Caco-2 (cell line): ENCODE data around the gene SGSM1. TPM values are rescaled to one million over a fixed set of nuclear protein-coding genes. Genes with fewer than 3 reads are reported as not detected.

Experiments
- BruUV-seq: library from RNA; stranded (reverse); fragments of 400-500 nt; replicated peaks from 2 replicates; lab custom pipeline; 2021; lab: Mats Ljungman, UMichigan
- CTCF ChIA-PET: fragments of 300-600 bp; sonication (Branson Sonifier 250); formaldehyde crosslinking; loops from one replicate; lab custom pipeline; 2022; ENCODE audit warnings: antibody characterized with exemption; lab: Charles Lee
- POLR2A ChIA-PET: fragments of 300-600 bp; sonication (Branson Sonifier 250); formaldehyde crosslinking; loops from one replicate; lab custom pipeline; 2022; ENCODE audit warnings: antibody characterized with exemption; lab: Charles Lee
- DNase-seq, 2 experiments: peaks; one replicate each; pipeline versions ENCODE4 v3.0.0 to v3.0.0-alpha.2; 2020 to 2022
- H3K27me3 ChIP-seq: replicated peaks from 2 replicates; pipeline ENCODE4 v1.6.0; 2011; ENCODE audit warnings: low read length; ENCODE audit not compliant: control insufficient read depth, insufficient read depth
- H3K36me3 ChIP-seq: 2 replicates; pipeline ENCODE4 v1.5.1; 2011; ENCODE audit warnings: low read length; ENCODE audit not compliant: control insufficient read depth, insufficient read depth
- H3K4me1 ChIP-seq: fragments of 250-450 bp; sonication (Bioruptor Pico); 2 replicates; pipeline ENCODE4 v1.5.1; 2020; ENCODE audit warnings: mild to moderate bottlenecking
- H3K4me3 ChIP-seq: 2 replicates; pipeline ENCODE4 v1.5.1; 2011; ENCODE audit warnings: low read depth, mild to moderate bottlenecking, control low read depth, low read length
- H3K9me3 ChIP-seq: fragments of 250-450 bp; sonication (Bioruptor Pico); 2 replicates; pipeline ENCODE4 v1.5.1; 2020; ENCODE audit warnings: mild to moderate bottlenecking, moderate library complexity
- H3K27ac Mint-ChIP-seq: one replicate; pipeline ENCODE4 v1.8.0; 2022; ENCODE audit warnings: mixed read lengths; ENCODE audit not compliant: unreplicated experiment
- H3K27me3 Mint-ChIP-seq: one replicate; pipeline ENCODE4 v1.8.0; 2022; ENCODE audit warnings: mixed read lengths; ENCODE audit not compliant: insufficient read depth, unreplicated experiment
- H3K36me3 Mint-ChIP-seq: one replicate; pipeline ENCODE4 v1.8.0; 2022; ENCODE audit warnings: mild to moderate bottlenecking, mixed read lengths; ENCODE audit not compliant: insufficient read depth, unreplicated experiment
- H3K4me1 Mint-ChIP-seq: one replicate; pipeline ENCODE4 v1.8.0; 2022; ENCODE audit warnings: low read depth, mixed read lengths; ENCODE audit not compliant: unreplicated experiment
- H3K4me3 Mint-ChIP-seq: one replicate; pipeline ENCODE4 v1.8.0; 2022; ENCODE audit warnings: mild to moderate bottlenecking, moderate library complexity, mixed read lengths; ENCODE audit not compliant: unreplicated experiment
- H3K9me3 Mint-ChIP-seq: one replicate; pipeline ENCODE4 v1.8.0; 2022; ENCODE audit warnings: mixed read lengths; ENCODE audit not compliant: unreplicated experiment
- intact Hi-C: fragments of 100-400 bp; cut with micrococcal nuclease; formaldehyde crosslinking; loops from one replicate; pipeline ENCODE4 v1.10.0; 2022; ENCODE audit not compliant: unreplicated experiment
- total RNA-seq: library from RNA; stranded (reverse); gene quantifications from 2 replicates; pipeline ENCODE4 v1.2.3, GENCODE V29; 2022
- TF ChIP-seq, protein P1 (sequence below), 2 experiments: fragments of 200-600 bp in 1 of 2; IDR thresholded peaks; 1 replicate in 1 of 2; 2 replicates in 1 of 2; pipeline versions ENCODE4 v1.5.1 to v1.8.0; 2011 to 2022; ENCODE audit warnings: antibody characterized with exemption in 1 of 2, control low read depth in 1 of 2, inconsistent platforms in 1 of 2, low read depth in 1 of 2, low read length in 1 of 2, mild to moderate bottlenecking in 1 of 2, moderate library complexity in 1 of 2; ENCODE audit not compliant: insufficient read depth in 1 of 2, severe bottlenecking in 1 of 2, unreplicated experiment in 1 of 2

Gene SGSM1
- total RNA-seq, 1 experiment from 2014 or later: 6.1 TPM

GRCh38 chr22:24942301-24942700, 136.3 kb downstream of the SGSM1 start:
- CTCF ChIA-PET: no interaction called here
- TF ChIP-seq, protein P1, sequence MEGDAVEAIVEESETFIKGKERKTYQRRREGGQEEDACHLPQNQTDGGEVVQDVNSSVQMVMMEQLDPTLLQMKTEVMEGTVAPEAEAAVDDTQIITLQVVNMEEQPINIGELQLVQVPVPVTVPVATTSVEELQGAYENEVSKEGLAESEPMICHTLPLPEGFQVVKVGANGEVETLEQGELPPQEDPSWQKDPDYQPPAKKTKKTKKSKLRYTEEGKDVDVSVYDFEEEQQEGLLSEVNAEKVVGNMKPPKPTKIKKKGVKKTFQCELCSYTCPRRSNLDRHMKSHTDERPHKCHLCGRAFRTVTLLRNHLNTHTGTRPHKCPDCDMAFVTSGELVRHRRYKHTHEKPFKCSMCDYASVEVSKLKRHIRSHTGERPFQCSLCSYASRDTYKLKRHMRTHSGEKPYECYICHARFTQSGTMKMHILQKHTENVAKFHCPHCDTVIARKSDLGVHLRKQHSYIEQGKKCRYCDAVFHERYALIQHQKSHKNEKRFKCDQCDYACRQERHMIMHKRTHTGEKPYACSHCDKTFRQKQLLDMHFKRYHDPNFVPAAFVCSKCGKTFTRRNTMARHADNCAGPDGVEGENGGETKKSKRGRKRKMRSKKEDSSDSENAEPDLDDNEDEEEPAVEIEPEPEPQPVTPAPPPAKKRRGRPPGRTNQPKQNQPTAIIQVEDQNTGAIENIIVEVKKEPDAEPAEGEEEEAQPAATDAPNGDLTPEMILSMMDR (IDR thresholded peaks at IDR 0.05; ENCODE audit: insufficient read depth in 1 of 2, low read depth in 1 of 2, low read length in 1 of 2, severe bottlenecking in 1 of 2, unreplicated experiment in 1 of 2): no peak

DNA sequence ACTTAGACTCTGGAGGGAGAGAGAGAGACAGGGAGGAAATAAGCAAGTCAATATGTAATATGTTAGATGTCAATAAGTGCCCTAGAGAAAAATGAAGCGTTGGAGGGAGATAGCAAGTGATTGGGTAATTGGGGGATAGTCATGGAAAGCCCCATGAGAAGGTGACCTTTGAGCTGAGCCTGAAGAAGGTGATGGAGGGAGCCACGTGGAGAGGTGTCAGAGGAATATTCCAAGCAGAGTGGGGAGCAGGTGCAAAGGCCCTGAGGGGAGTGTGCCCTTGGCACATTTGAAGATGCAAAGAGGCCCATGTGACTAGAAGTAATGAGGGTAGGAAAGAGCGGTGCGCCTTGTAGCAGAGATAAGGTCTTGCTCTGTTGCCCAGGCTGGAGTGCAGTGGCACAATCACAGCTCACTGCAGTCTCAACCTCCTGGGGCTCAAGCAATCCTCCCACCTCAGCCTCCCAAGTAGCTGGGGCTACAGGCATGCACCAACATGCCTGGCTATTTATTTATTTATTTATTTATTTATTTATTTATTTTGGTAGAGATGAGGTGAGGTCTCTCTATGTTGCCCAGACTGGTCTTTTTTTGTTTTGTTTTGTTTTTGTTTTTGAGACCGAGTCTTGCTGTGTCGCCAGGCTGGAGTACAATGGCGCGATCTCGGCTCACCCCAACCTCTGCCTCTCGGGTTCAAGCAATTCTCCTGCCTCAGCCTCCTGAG, 138.4 kb downstream of the SGSM1 start:
- TF ChIP-seq, protein P1 (IDR thresholded peaks at IDR 0.05; ENCODE audit: insufficient read depth in 1 of 2, low read depth in 1 of 2, low read length in 1 of 2, severe bottlenecking in 1 of 2, unreplicated experiment in 1 of 2): no peak
- no TSS peak for BruUV-seq
- H3K4me3 ChIP-seq: no peak overlapping the region
- no peaks in the 10 kb centered on the region for H3K27me3 ChIP-seq
- peaks cover 7% of the 10 kb centered on the region for H3K4me1 Mint-ChIP-seq
- no peaks in the 10 kb centered on the region for H3K9me3 ChIP-seq
- no peaks in the 10 kb centered on the region for H3K4me1 ChIP-seq
- no peak overlapping the region for H3K27ac Mint-ChIP-seq
- ChIA-PET CTCF (no interaction called here), POLR2A (no interaction called here)
- H3K36me3 Mint-ChIP-seq: no peaks in the 10 kb centered on the region
- no peaks in the 10 kb centered on the region for H3K9me3 Mint-ChIP-seq
- intact Hi-C loops: no loop called here
- no peak overlapping the region for H3K4me3 Mint-ChIP-seq
- no peaks in the 10 kb centered on the region for H3K36me3 ChIP-seq
- no peaks in the 10 kb centered on the region for H3K27me3 Mint-ChIP-seq
- no peak for DNase-seq

More at GRCh38 chr22:24942301-24942700, 136.3 kb downstream of the SGSM1 start:
- BruUV-seq: no TSS peak
- peaks cover 7% of the 10 kb centered on the region for H3K4me1 Mint-ChIP-seq
- H3K36me3 Mint-ChIP-seq: no peaks in the 10 kb centered on the region
- POLR2A ChIA-PET: no interaction called here
- intact Hi-C loops: no loop called here
- Histone ChIP-seq H3K4me3 (no peak overlapping the region), H3K36me3 (no peaks in the 10 kb centered on the region), H3K27me3 (no peaks in the 10 kb centered on the region), H3K4me1 (peaks cover 2% of the 10 kb centered on the region; the same call in 1 of the 2 replicates), H3K9me3 (no peaks in the 10 kb centered on the region)
- no peaks in the 10 kb centered on the region for H3K27me3 Mint-ChIP-seq
- no peak for DNase-seq
- no peaks in the 10 kb centered on the region for H3K9me3 Mint-ChIP-seq
- H3K4me3 Mint-ChIP-seq: no peak overlapping the region
- H3K27ac Mint-ChIP-seq: no peak overlapping the region

DNA sequence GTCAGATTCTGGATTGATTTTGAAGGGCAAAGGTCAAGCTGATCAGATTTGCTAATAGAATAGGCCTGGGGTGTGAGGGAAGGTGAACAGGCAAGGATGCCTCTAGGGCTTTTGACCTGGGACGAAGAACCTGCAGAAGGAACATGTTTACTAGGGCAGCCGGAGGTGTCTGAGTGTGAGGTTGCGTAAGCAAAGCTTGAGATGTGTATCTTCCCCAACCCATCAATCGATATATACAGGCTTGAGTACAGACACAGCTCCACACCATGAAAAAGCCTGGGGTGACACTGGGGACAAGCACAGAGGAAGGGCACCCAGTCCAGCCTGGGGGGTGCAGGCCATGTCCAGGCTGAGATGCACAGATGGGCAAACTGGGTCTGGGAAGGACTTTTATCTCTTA, 139.4 kb downstream of the SGSM1 start:
- H3K27me3 Mint-ChIP-seq: no peaks in the 10 kb centered on the region
- Histone ChIP-seq H3K27me3 (no peaks in the 10 kb centered on the region), H3K36me3 (no peaks in the 10 kb centered on the region), H3K4me1 (no peaks in the 10 kb centered on the region), H3K9me3 (no peaks in the 10 kb centered on the region), H3K4me3 (no peak overlapping the region)
- no peak overlapping the region for H3K27ac Mint-ChIP-seq
- intact Hi-C loops: no loop called here
- no peaks in the 10 kb centered on the region for H3K36me3 Mint-ChIP-seq
- TF ChIP-seq, protein P1 (IDR thresholded peaks at IDR 0.05; ENCODE audit: insufficient read depth in 1 of 2, low read depth in 1 of 2, low read length in 1 of 2, severe bottlenecking in 1 of 2, unreplicated experiment in 1 of 2): no peak
- H3K9me3 Mint-ChIP-seq: no peaks in the 10 kb centered on the region
- no peak overlapping the region for H3K4me3 Mint-ChIP-seq
- POLR2A ChIA-PET: no interaction called here
- no peak for DNase-seq
- BruUV-seq: no TSS peak
- peaks cover 7% of the 10 kb centered on the region for H3K4me1 Mint-ChIP-seq
- CTCF ChIA-PET: no interaction called here
